ENCODE results near the gene MARK3.

GRCh38 chr14:103453791-103454190 lies 68.6 kb downstream of the MARK3 start:
- TF ChIP-seq RFX5 (IDR thresholded peaks at IDR 0.05; ENCODE audit: low read depth, low read length) (no peak), CTCF (conservative IDR thresholded peaks at IDR 0.05; ENCODE audit: low read depth, low read length) (no peak), POLR2A (IDR thresholded peaks at IDR 0.05; ENCODE audit: low read depth, low read length) (no peak), MAZ (IDR thresholded peaks at IDR 0.05; ENCODE audit: borderline replicate concordance, low read depth, low read length) (no peak)

Measured in IMR-90 (cell line).